SKM-1 (cell line): Measurements from ENCODE around the gene MAST2.
A peak's percentile ranks its signal among the peaks of the same experiment; 100 is the strongest.

Experiments
- DNase-seq: peaks from one replicate; lab custom pipeline; 2025; ENCODE audit not compliant: unreplicated experiment; lab: John Stamatoyannopoulos, UW

MAST2 gene

DNA sequence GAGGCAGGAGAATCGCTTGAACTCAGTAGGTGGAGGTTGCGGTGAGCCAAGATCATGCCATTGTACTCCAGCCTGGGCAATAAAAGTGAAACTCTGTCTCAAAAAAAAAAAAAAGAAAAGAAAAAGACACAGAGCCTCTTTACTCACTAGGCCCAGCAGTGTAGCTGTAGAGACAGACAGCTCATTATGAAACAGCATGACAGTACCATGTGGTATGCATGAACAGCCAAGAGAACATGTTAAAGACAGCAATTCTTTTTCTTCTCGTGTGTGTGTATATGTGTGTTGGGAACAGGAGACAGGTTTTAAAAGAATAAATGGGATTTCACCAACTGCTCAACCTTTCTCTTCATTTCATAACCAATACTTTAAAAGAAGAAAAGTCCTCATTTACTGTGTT, 210.2 kb downstream of the MAST2 start:
- no peak for DNase-seq

DNA sequence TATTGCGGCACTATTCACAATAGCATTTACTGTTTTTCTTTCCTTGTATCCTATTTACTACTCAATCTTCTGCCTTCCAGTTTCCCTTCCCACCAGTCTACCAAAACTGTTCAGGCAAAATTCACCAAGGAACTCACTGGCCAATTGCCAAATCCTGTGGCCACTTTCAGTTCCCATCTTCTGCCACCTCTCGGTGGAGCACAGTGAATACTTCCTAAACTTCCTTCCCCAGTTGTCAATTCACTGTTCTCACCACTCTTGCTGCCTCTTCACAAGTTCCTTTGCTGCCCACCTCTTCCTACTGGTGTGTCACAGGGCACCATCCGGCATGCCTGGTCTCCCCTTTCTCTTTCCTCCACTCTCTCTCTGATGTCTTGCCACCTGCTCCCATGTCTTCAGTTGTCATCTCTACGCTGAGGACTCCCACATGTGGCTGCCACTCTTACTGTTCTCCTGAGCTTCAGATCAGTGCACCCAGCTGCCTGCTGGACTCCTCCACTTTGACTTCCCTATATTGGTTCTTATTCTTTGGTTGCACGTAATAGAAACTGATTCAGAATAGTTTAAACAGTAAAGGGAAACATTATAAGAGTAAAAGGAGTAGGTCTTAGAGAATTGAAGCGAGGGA, 214.6 kb downstream of the MAST2 start:
- peak; percentile 35 for DNase-seq

DNA sequence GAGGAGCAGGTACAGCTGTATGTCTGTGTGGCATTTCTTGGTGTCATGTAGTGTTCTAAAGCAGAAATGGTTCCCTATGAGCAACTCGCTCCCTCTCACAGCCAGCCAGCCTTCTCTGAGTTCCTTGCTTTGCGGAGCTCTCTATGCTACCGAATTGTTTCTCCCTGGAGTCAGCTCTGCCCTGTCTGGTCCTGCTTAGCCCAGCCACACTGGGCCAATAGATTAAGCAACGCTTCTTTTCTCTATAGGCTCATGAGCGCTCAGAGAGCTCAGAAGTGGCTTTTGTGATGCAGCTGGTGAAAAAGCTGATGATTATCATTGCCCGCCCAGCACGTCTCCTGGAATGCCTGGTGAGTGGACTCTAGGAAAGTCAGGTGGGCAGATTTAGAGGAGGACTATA, 215.9 kb downstream of the MAST2 start:
- DNase-seq = no peak

DNA sequence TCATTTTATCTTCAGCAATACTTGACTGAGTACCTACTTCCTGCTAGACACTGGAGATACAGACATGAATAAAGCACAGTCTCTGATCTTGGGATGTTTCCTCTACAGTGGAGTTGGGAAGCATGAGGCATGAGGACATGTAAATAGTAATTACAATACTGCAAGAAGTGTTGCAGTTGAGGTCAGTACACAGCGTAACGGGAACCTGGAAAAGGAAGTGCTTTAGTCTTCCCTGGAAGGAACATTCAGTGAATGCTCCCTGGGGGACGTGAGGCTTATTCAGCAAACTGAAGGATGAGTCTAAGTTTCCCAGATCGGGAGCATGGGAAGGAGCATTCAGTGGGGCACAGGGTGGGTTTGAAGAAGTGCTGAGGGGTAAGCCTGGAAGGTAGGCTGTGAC, 216.6 kb downstream of the MAST2 start:
- DNase-seq = no peak

DNA sequence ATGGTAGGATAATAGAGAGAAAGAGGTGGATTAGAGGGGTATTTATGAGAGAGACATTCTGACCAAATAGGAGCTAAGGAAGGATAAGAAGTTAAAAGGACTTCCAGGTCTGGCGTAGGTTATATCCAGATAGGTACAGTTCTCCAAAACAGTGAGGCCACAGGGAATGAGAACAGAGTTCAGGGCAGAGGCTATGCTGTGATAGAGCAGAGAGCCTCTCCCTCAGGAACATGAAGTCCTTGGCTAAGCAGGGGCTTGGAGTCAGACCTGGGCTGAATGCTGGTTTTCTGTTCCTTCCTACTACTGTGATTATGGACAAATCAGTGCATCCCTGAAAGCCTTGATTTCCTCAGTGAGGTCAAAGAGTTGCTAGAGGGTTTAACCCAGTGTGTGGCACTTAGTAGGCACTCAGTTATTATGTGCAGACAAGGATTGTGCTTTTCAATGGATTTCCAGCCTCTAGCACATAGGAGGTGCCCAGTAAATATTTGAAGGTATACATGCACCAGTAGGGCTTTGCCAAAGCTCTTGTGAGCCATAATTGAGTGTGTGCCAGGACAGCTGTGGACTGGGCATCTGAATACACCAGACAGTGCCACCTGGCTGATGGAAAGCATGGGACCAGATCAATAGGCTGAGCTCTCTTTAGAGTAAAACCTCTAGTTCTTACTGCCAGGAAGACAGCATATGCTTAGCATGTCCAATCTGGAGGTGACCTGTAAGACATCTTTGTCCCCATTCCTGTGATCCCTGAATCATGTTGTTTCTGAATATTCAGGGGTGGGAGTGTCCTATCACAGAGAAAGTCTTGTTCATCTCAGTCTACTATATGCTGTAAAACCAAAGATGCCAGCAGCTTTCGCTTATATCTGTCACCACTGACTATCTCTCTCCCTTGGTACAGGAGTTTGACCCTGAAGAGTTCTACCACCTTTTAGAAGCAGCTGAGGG, 217.9 kb downstream of the MAST2 start:
- no peak for DNase-seq

DNA sequence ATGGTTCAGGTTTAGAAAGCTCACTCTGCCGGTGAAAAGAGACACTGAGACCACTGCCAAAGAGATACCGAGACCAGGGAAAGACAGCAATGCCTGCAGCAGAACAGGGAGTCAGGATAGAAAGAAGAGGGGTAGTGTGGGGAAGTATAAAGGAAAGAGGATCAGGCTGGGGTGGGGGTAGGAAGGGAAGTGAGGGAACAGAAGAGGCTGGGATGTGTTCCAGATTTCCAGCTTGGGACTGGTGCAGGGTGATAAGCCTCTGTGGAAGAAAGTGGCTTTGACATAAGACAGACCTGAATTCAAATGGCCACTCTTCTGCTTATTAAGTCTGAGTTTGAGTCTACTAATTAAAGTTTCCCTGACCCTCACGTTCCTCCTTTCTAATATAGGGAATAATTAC, 223.1 kb downstream of the MAST2 start:
- no peak for DNase-seq

DNA sequence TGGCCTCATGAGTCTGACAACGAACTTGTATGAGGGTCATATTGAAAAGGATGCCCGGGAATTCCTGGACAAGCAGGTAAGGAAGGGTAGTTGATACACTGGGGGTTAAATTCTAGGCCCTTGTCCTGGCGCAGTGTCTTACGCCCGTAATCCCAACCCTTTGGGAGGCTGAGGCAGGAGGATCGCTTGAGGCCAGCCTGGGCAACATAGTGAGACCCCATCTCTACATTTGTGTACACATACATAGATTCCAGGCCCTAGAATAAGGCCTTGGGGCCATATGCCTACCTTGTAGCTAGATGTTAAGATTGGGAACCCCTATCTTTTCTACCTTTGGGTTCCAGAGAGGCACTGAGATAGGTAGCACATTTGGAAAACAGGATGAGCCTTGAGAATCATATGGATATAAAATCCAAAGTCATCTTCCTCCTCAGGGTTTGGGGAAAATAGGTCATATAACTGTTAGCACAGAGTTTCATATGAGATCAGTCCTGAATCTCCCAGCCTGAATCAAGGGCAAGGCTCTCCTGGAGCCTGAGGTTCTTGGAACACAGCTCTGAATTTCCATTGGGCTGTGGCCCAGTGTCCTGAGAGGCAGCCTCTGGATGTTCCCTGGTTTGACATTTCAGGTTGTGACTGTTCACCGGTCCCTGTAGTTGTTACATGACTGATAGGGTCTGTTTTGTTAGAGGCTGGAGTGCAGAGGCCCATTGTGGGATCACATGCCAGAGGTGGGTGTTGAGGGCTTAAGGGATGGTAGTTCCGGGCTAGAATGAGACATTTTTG, 224.6 kb downstream of the MAST2 start:
- no peak for DNase-seq

DNA sequence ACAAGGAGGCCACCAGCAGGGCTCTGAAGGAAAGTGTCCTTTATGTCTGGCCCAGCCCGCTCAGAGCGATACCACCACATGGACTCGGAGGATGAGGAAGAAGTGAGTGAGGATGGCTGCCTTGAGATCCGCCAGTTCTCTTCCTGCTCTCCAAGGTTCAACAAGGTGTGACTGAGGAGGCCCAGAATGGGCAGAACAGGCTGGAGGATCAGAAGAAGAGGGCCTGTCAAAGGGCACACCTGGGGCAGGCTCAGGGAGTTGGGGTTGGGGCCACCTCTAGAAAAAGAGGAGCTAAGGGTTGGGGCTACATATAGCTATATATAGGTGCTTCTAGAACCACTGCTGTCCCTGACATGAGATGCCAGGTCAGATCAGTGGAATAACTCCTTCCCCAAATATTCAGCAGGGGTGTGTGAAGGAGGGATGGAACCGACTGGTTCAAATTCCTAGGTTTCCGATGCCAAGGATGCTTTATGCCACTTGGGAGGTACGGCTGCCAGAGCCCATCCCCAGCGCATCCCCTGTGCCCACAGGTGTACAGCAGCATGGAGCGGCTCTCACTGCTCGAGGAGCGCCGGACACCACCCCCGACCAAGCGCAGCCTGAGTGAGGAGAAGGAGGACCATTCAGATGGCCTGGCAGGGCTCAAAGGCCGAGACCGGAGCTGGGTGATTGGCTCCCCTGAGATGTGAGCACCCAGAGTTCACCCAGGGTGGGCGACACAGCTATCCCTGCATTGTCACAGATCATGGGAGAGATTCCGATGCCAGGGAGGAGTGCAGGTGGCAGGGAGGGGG, 226.9 kb downstream of the MAST2 start:
- DNase-seq = no peak

DNA sequence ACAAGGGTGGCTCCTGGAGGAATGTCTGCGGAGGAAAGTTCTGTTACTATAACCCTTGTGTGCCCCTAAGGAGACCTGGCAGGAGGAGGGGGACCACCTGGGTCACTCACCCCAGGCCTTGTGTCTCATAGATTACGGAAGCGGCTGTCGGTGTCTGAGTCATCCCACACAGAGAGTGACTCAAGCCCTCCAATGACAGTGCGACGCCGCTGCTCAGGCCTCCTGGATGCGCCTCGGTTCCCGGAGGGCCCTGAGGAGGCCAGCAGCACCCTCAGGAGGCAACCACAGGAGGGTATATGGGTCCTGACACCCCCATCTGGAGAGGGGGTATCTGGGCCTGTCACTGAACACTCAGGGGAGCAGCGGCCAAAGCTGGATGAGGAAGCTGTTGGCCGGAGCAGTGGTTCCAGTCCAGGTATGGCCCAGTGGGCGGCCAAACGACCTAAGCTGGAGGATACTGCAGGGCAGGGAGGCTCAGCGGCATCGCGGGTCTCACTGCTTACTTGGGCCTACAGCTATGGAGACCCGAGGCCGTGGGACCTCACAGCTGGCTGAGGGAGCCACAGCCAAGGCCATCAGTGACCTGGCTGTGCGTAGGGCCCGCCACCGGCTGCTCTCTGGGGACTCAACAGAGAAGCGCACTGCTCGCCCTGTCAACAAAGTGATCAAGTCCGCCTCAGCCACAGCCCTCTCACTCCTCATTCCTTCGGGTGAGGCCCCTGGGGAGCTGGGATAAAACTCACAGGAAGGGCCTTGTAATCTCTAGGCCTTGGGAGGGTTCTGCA, 227.7 kb downstream of the MAST2 start:
- DNase-seq = no peak

DNA sequence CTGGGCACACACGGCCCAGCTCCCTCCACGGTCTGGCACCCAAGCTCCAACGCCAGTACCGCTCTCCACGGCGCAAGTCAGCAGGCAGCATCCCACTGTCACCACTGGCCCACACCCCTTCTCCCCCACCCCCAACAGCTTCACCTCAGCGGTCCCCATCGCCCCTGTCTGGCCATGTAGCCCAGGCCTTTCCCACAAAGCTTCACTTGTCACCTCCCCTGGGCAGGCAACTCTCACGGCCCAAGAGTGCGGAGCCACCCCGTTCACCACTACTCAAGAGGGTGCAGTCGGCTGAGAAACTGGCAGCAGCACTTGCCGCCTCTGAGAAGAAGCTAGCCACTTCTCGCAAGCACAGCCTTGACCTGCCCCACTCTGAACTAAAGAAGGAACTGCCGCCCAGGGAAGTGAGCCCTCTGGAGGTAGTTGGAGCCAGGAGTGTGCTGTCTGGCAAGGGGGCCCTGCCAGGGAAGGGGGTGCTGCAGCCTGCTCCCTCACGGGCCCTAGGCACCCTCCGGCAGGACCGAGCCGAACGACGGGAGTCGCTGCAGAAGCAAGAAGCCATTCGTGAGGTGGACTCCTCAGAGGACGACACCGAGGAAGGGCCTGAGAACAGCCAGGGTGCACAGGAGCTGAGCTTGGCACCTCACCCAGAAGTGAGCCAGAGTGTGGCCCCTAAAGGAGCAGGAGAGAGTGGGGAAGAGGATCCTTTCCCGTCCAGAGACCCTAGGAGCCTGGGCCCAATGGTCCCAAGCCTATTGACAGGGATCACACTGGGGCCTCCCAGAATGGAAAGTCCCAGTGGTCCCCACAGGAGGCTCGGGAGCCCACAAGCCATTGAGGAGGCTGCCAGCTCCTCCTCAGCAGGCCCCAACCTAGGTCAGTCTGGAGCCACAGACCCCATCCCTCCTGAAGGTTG, 231.4 kb downstream of the MAST2 start:
- DNase-seq = no peak

DNA sequence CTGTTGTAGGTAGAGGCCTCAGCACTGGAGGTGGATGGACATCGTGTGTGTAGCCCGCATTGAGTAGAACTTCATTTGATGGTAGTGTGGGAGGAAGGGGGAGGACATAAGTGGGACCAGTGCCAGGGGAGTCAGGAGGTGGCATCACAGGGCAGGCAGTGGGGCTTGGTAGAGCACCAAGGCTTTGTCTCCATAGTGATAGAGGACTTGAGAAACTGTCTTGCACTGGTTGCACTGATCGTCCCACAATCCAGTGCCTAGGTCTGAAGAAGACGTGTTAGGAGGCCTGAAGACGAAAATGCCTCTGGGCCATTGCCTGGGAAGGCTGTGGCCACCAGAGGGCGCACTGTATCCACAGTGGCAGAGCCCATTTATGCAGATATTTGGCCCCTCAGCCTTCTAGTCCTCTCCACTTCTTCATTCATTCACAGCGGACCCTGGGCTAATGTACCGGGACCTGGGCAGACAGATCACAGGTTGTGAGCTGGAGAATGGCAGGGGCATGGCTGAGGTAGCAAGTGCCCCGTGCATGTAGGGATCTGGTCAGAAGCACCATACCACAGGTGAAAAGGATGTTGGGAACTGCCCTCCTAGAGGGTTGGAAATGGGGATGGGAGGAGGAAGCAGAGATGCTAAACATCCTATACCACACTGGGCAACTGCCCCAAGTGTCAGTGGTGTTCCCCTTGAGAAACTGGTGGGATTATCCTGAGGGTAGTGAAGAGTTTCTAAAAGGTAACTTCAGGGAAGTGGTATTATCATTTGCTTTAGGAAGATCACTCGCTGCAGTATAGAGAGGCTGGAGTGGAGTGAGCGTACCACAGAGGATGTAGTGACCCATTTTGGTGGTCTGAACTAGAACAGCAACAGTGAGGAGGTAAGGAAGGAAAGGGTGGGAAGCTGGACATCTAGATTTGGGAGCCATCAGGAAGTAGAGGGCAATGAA, 233.8 kb downstream of the MAST2 start:
- DNase-seq = peak; percentile 75

DNA sequence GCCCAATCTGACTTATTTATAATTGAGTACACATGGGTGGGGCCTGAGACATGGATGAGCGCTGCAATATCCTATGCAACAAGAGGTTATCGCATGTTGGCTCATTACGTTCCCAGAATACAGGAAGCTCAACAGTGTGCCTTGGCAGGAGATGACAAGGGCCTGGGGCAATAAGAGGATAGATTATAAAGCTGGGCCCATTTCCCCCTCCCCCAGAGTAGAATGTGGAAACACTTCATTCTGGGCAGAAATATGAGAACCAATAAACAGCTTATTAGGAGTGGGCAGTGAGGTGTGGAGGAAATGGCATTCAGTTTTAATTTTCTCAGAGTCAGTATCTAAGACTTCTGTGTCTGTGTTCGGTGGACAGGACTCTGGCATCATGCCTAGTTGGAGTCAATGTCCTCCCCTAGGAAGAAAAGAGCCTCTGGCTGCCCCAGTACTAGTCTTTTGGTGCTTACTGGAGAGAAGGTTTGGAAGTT, 236.2 kb downstream of the MAST2 start:
- no peak for DNase-seq

DNA sequence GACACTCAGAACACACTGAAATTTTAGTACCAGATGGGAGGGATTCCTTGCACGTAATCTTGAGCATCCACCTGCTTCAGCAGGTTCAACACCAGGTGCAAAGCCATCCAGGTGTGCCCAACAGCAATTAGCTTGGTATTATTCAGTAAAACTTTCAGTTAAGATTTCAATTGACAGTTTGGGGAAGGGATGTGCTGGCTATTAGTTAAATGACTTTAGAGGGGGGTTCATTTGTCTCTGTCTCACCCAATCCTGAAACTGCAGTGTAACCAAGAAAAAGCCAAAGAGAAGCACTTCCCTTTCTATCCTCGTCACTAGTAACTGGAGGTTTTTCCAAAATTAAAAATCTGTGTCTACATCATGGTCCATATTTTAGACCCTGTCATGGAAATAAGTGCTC, 238.1 kb downstream of the MAST2 start:
- DNase-seq = no peak

DNA sequence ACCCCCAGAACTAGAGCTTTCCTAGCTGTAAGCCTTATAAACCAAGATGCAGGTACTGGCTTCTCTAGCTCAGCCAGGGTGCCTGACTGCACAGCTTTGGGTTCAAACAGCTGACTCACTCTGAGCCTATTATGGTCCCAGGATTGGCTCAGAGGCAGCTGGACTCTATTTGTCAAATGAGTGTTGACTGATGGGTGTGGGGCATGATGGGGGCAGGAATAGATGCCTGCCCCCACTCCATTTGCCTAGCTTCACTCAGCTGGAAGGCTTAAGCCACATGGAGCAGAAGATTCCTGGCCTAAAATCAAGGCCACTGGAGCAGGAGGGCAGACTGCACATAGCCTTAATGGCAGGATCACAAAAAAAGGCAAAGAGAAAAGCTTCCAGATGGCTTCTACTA, 238.6 kb downstream of the MAST2 start:
- no peak for DNase-seq

DNA sequence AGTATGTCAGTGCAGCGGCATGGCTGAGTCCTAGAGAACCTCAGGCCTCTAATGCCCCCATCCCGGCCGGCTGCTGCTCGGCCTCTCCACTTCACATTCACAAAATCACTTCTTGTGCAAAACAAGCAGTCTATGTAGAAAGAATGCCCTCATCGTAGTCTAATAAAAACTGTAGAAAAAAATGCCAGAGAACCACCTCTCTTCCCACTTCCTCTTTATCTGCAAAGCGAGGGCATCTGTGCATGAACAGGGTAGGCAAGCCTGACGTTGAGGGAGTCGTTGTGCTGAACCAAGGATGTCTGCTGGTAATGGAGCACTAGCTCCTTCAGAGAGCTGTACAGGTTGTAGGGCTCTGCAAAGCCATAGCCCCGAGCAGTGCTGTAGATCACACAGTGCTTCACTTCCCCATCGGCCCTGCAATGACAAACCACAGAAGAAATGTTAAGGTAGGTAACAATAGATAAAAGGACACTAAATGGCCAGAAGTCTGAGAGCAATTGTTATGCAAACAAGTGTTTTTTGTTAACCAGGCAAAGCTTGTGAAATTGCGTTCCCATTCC, 240.1 kb downstream of the MAST2 start:
- DNase-seq = peak; percentile 95

DNA sequence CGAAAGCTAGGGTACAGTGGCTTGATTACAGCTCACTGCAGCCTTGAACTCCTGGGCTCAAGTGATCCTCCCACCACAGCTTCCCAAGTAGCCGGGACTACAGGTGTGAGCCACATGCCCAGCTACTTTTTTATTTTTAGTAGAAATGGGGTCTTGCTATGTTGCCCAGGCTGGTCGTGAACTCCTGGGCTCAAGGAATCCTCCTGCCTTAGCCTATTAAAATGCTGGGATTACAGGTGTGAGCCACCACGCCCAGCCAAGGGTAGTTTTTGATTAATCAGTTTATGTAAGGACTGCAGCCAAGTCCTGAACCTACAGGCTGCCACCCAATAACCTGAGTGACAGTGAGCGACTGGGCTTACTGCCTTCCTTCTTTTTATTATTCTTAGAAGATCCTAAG, 240.7 kb downstream of the MAST2 start:
- DNase-seq = no peak

DNA sequence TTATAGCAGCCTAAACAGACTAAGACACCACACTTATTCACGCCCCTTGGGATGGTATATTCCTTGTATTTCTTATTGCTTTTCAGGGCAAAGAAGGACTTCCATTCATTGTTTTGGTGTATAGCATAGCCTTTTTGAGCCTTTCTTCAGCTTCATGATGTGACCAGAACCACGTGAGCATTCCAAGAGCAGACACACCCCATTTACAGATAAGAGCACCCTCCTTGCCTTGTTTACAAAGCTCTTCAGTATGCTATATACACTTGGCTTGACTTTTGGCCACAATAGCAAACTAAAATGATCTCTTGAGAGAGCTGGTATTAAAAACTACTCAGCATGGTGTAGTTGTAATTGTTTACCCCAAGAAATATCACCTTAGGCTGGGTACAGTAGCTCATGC, 250.3 kb downstream of the MAST2 start:
- DNase-seq = no peak

DNA sequence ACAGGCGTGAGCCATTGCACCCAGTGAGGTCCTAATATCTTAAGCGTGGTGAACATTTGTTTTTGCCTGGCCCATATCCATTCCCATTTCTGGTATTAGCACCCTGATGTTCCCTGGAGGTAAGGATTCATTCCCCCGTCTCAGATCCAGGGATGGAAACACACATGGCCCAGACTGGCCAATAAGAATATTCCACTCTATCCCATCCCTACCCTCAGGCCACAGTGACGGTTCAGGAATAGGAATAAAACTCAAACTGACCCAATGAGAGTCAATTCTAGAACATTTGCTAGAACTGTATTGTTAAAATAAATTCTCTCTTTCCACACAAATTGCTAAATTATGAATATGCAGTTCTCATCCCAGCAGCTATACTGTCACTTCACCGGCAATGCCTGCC, 252.9 kb downstream of the MAST2 start:
- DNase-seq = no peak
